K562 (cell line): ENCODE measurements around the gene GAB2. TPM values are rescaled to one million over a fixed set of nuclear protein-coding genes. Genes with fewer than 3 reads are reported as not detected.
A peak's percentile ranks its signal among the peaks of the same experiment; 100 is the strongest.

Source experiments
- ARNT ChIP-seq, 2 experiments: fragments of 450-650 bp; IDR thresholded peaks; 2 replicates each; pipeline ENCODE4 v1.6.1; 2016; ENCODE audit warnings: mild to moderate bottlenecking in 1 of 2
- BHLHE40 ChIP-seq: IDR thresholded peaks from 2 replicates; pipeline ENCODE4 v1.6.1; 2011; ENCODE audit warnings: low read length, improper control_type of control experiment
- CBFA2T2 ChIP-seq: fragments of 450-650 bp; conservative IDR thresholded peaks from 2 replicates; pipeline ENCODE4 v1.6.1; 2017; ENCODE audit warnings: mild to moderate bottlenecking
- L3MBTL2 ChIP-seq: fragments of 450-650 bp; IDR thresholded peaks from 2 replicates; pipeline ENCODE4 v1.6.1; 2016; ENCODE audit warnings: mild to moderate bottlenecking, moderate library complexity
- MAFK ChIP-seq: IDR thresholded peaks from 2 replicates; pipeline ENCODE4 v1.6.1; 2011; ENCODE audit warnings: low read length, improper control_type of control experiment
- NONO ChIP-seq, 2 experiments: fragments of 200-400 bp in 1 of 2; fragments of 450-650 bp in 1 of 2; formaldehyde crosslinking in 1 of 2; IDR thresholded peaks; 2 replicates each; pipeline ENCODE4 v1.6.1; 2017; ENCODE audit warnings: low read depth in 2 of 2, mild to moderate bottlenecking in 2 of 2, moderate library complexity in 2 of 2, low read length in 1 of 2
- NRF1 ChIP-seq, 2 experiments: fragments of 450-650 bp; IDR thresholded peaks in 1 of 2; conservative IDR thresholded peaks in 1 of 2; 2 replicates each; pipeline ENCODE4 v1.6.1; 2014; ENCODE audit warnings: mild to moderate bottlenecking in 2 of 2
- POLR2AphosphoS2 ChIP-seq: IDR thresholded peaks from 2 replicates; pipeline ENCODE4 v1.6.1; 2012; ENCODE audit warnings: low read length, improper control_type of control experiment
- SAFB ChIP-seq: fragments of 200-400 bp; formaldehyde crosslinking; IDR thresholded peaks from 2 replicates; pipeline ENCODE4 v1.6.1; 2017; ENCODE audit warnings: low read depth, low read length, borderline replicate concordance
- SOX6 ChIP-seq: fragments of 450-650 bp; IDR thresholded peaks from 2 replicates; pipeline ENCODE4 v1.6.1; 2014; ENCODE audit warnings: mild to moderate bottlenecking
- SREBF1 ChIP-seq: fragments of 150-350 bp; IDR thresholded peaks from 2 replicates; pipeline ENCODE4 v1.6.1; 2014; ENCODE audit warnings: antibody characterized with exemption, low read depth, low read length, borderline replicate concordance
- TEAD4 ChIP-seq, 2 experiments: sonication (generic) in 1 of 2; formaldehyde crosslinking in 1 of 2; IDR thresholded peaks; 2 replicates each; pipeline versions ENCODE4 v1.6.1 to v1.8.0; 2012 to 2022; ENCODE audit warnings: borderline replicate concordance in 1 of 2, inconsistent platforms in 1 of 2, low read length in 1 of 2, mild to moderate bottlenecking in 1 of 2, missing genetic modification reagents in 1 of 2
- TRIM28 ChIP-seq: fragments of 450-650 bp; IDR thresholded peaks from 2 replicates; pipeline ENCODE4 v1.6.1; 2017
- XRCC4 ChIP-seq: IDR thresholded peaks from one replicate; pipeline ENCODE4 v1.6.1; 2011; ENCODE audit not compliant: insufficient read depth, insufficient read length; ENCODE audit errors: extremely low read depth
- ZFP36 ChIP-seq: fragments of 150-350 bp; IDR thresholded peaks from 2 replicates; pipeline ENCODE4 v1.6.1; 2018; ENCODE audit warnings: low read length, low read depth; ENCODE audit not compliant: partially characterized antibody
- ZNF561 ChIP-seq: fragments of 450-650 bp; formaldehyde crosslinking; conservative IDR thresholded peaks from 2 replicates; pipeline ENCODE4 v1.4.0; 2020; ENCODE audit warnings: mild to moderate bottlenecking, moderate library complexity
- polyA plus RNA-seq, 8 experiments: library from polyadenylated mRNA; depleted of rRNA in 4 of 8; stranded (reverse) in 5 of 8; unstranded in 3 of 8; fragments of >200 nt; fragmentation: Nextera tagmentation in 2 of 8; fragmentation: Illumina TruSeq in 1 of 8; extraction: Ambion mirVana in 2 of 8; extraction: Trizol in 1 of 8; gene quantifications; 2 replicates each; pipeline versions ENCODE4 v1.2.1 to v1.2.3, GENCODE V29; 2011 to 2014; ENCODE audit warnings: inconsistent platforms in 1 of 8, missing spikeins in 1 of 8
- total RNA-seq, 7 experiments: library from RNA; depleted of rRNA in 6 of 7; stranded (reverse); fragments of >200 nt in 6 of 7; fragmentation: Illumina TruSeq in 2 of 7; extraction: Trizol in 2 of 7; gene quantifications; 2 replicates each; pipeline versions ENCODE4 v1.2.1 to v1.2.3, GENCODE V29; 2011 to 2021; ENCODE audit warnings: low replicate concordance in 1 of 7
- TF ChIP-seq, protein P1 (sequence below): fragments of 450-650 bp; IDR thresholded peaks from 2 replicates; pipeline ENCODE4 v1.6.1; 2018; ENCODE audit warnings: mild to moderate bottlenecking, low read depth; ENCODE audit not compliant: partially characterized antibody
- TF ChIP-seq, protein P2 (sequence below), 2 experiments: IDR thresholded peaks; 2 replicates each; pipeline ENCODE4 v1.6.1; 2011; ENCODE audit warnings: borderline replicate concordance in 1 of 2, control low read depth in 1 of 2, low read depth in 1 of 2, low read length in 1 of 2, mild to moderate bottlenecking in 1 of 2, mixed read lengths in 1 of 2, moderate library complexity in 1 of 2; ENCODE audit not compliant: insufficient read depth in 1 of 2, insufficient read length in 1 of 2, poor library complexity in 1 of 2, severe bottlenecking in 1 of 2; ENCODE audit errors: extremely low read depth in 1 of 2
- TF ChIP-seq, protein P3 (sequence below): fragments of 450-650 bp; IDR thresholded peaks from 2 replicates; pipeline ENCODE4 v1.7.1; 2018; ENCODE audit warnings: mild to moderate bottlenecking, low read depth; ENCODE audit not compliant: partially characterized antibody
- TF ChIP-seq, protein P4 (sequence below): sonication (generic); formaldehyde crosslinking; IDR thresholded peaks from 2 replicates; pipeline ENCODE4 v1.8.0; 2022; ENCODE audit warnings: missing genetic modification reagents, mild to moderate bottlenecking, moderate library complexity, borderline replicate concordance

The GAB2 gene
- total and polyA plus RNA-seq, 9 of the 15 experiments (the other 6 are each of a cell fraction or from before 2014, with no cell fraction given), result 2.3 to 35.2 (median 16.1) TPM

DNA sequence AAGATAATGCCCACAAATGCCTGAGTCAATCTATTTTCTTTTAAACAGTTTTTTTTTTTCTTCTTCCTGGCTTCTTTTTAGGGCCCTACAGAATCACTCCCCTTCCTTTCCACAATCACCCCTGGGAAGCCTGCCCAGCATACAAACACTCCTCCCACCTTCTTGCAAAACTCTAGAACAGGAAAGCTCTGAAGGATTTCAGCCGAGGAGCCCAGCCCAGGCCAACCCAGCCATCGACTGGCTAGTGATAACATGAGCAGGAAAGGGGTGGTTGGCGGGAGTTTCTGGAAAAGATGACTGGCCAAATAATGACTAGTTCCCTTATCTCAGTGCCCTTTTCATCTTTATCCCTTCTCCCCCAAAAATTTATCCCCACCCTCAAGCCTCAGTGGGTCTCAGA, 160.7 kb downstream of the GAB2 start (continued):
- TF ChIP-seq, protein P1, sequence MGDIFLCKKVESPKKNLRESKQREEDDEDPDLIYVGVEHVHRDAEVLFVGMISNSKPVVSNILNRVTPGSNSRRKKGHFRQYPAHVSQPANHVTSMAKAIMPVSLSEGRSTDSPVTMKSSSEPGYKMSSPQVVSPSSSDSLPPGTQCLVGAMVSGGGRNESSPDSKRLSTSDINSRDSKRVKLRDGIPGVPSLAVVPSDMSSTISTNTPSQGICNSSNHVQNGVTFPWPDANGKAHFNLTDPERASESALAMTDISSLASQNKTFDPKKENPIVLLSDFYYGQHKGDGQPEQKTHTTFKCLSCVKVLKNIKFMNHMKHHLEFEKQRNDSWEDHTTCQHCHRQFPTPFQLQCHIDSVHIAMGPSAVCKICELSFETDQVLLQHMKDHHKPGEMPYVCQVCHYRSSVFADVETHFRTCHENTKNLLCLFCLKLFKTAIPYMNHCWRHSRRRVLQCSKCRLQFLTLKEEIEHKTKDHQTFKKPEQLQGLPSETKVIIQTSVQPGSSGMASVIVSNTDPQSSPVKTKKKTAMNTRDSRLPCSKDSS, result no peak
- TF ChIP-seq TRIM28 (0 out of 2 replicates have a peak, but pooled peaks have one; percentile 66), BHLHE40 (peak; percentile 28; the same call in 1 of the 2 replicates), TEAD4 (IDR thresholded peaks at IDR 0.05; ENCODE audit: low read length) (peak; percentile 17; the same call in 1 of the 2 replicates), TEAD4 (CRISPR knock-in tag; IDR thresholded peaks at IDR 0.05; ENCODE audit: borderline replicate concordance) (no peak), ARNT (IDR thresholded peaks at IDR 0.05) (peak in 1 of 2 experiments; percentile 89; a peak in 2 of 4 replicates), L3MBTL2 (peak; percentile 78), NONO (IDR thresholded peaks at IDR 0.05; ENCODE audit: low read depth in 2 of 2, low read length in 1 of 2) (0 out of 4 replicates have a peak, but pooled peaks of 1 of the 2 experiments have one; percentile 29), SOX6 (peak; percentile 53; the same call in 1 of the 2 replicates), ZNF561 (no peak), XRCC4 (no peak), SREBF1 (no peak), POLR2AphosphoS2 (no peak), MAFK (peak; percentile 24; the same call in 1 of the 2 replicates), ZFP36 (peak; percentile 34), CBFA2T2 (peak; percentile 22; the same call in 1 of the 2 replicates), SAFB (no peak), NRF1 (conservative IDR thresholded peaks at IDR 0.05 in 1 of 2, IDR thresholded peaks at IDR 0.05 in 1 of 2) (peak; percentile 20 to 38; a peak in 2 of 4 replicates)
- TF ChIP-seq, protein P2, sequence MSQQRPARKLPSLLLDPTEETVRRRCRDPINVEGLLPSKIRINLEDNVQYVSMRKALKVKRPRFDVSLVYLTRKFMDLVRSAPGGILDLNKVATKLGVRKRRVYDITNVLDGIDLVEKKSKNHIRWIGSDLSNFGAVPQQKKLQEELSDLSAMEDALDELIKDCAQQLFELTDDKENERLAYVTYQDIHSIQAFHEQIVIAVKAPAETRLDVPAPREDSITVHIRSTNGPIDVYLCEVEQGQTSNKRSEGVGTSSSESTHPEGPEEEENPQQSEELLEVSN (IDR thresholded peaks at IDR 0.05; ENCODE audit: borderline replicate concordance in 1 of 2, extremely low read depth in 1 of 2, insufficient read depth in 1 of 2, insufficient read length in 1 of 2, low read depth in 1 of 2, low read length in 1 of 2, poor library complexity in 1 of 2, severe bottlenecking in 1 of 2), result peak; percentile 62 to 79
- TF ChIP-seq, protein P3, sequence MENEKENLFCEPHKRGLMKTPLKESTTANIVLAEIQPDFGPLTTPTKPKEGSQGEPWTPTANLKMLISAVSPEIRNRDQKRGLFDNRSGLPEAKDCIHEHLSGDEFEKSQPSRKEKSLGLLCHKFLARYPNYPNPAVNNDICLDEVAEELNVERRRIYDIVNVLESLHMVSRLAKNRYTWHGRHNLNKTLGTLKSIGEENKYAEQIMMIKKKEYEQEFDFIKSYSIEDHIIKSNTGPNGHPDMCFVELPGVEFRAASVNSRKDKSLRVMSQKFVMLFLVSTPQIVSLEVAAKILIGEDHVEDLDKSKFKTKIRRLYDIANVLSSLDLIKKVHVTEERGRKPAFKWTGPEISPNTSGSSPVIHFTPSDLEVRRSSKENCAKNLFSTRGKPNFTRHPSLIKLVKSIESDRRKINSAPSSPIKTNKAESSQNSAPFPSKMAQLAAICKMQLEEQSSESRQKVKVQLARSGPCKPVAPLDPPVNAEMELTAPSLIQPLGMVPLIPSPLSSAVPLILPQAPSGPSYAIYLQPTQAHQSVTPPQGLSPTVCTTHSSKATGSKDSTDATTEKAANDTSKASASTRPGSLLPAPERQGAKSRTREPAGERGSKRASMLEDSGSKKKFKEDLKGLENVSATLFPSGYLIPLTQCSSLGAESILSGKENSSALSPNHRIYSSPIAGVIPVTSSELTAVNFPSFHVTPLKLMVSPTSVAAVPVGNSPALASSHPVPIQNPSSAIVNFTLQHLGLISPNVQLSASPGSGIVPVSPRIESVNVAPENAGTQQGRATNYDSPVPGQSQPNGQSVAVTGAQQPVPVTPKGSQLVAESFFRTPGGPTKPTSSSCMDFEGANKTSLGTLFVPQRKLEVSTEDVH, result peak; percentile 95
- TF ChIP-seq, protein P4, sequence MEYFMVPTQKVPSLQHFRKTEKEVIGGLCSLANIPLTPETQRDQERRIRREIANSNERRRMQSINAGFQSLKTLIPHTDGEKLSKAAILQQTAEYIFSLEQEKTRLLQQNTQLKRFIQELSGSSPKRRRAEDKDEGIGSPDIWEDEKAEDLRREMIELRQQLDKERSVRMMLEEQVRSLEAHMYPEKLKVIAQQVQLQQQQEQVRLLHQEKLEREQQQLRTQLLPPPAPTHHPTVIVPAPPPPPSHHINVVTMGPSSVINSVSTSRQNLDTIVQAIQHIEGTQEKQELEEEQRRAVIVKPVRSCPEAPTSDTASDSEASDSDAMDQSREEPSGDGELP (CRISPR knock-in tag), result 0 out of 2 replicates have a peak, but pooled peaks have one; percentile 20
